Fibroblast of lung (primary cell): ENCODE results near the gene ARRDC4.

ENCODE experiments used
- EZH2 ChIP-seq: IDR thresholded peaks from 2 replicates; pipeline ENCODE4 v1.5.1; 2012; ENCODE audit warnings: low read length, control low read depth, mild to moderate bottlenecking; ENCODE audit errors: missing control alignments
- TF ChIP-seq, protein P1 (sequence below), 2 donors: IDR thresholded peaks in 1 of 2; conservative IDR thresholded peaks in 1 of 2; 1 replicate in 1 of 2; 2 replicates in 1 of 2; pipeline ENCODE4 v1.5.1; 2011 to 2012; ENCODE audit warnings: low read length in 2 of 2, control low read depth in 1 of 2, inconsistent platforms in 1 of 2, low read depth in 1 of 2, mild to moderate bottlenecking in 1 of 2

- TF ChIP-seq, protein P1, sequence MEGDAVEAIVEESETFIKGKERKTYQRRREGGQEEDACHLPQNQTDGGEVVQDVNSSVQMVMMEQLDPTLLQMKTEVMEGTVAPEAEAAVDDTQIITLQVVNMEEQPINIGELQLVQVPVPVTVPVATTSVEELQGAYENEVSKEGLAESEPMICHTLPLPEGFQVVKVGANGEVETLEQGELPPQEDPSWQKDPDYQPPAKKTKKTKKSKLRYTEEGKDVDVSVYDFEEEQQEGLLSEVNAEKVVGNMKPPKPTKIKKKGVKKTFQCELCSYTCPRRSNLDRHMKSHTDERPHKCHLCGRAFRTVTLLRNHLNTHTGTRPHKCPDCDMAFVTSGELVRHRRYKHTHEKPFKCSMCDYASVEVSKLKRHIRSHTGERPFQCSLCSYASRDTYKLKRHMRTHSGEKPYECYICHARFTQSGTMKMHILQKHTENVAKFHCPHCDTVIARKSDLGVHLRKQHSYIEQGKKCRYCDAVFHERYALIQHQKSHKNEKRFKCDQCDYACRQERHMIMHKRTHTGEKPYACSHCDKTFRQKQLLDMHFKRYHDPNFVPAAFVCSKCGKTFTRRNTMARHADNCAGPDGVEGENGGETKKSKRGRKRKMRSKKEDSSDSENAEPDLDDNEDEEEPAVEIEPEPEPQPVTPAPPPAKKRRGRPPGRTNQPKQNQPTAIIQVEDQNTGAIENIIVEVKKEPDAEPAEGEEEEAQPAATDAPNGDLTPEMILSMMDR (conservative IDR thresholded peaks at IDR 0.05 in 1 of 2, IDR thresholded peaks at IDR 0.05 in 1 of 2; ENCODE audit: low read depth in 1 of 2, low read length in 2 of 2) = no peak
- TF ChIP-seq EZH2 = no peak
These were observed 30.9 kb upstream of the ARRDC4 start for GRCh38 chr15:97929456-97930229.
